CD4-positive, alpha-beta T cell (primary cell): Measurements from ENCODE around the gene CHST15. TPM values are rescaled to one million over a fixed set of nuclear protein-coding genes. Genes with fewer than 3 reads are reported as not detected.

Source experiments
- ATAC-seq: fragments of 200-7000 bp; cut with Tn5 transposase; one replicate; pipeline ENCODE4 v1.10.0; 2022; ENCODE audit warnings: mild to moderate bottlenecking; ENCODE audit not compliant: poor library complexity
- CTCF ChIA-PET: fragments of 350-600 bp; sonication (Branson Sonifier 250); formaldehyde crosslinking; loops from one replicate; lab custom pipeline; 2021; ENCODE audit warnings: antibody characterized with exemption, inconsistent platforms; lab: Charles Lee
- POLR2A ChIA-PET: fragments of 350-600 bp; sonication (Branson Sonifier 250); formaldehyde crosslinking; loops from one replicate; lab custom pipeline; 2021; ENCODE audit warnings: antibody characterized with exemption, inconsistent platforms; lab: Charles Lee
- DNase-seq, 14 experiments: peaks; one replicate each; pipeline ENCODE4 v3.0.0-alpha.2; 2013 to 2020; ENCODE audit warnings: mixed read lengths in 2 of 14
- H3K27ac ChIP-seq, 2 donors: one replicate each; pipeline versions ENCODE4 v1.5.1 to v1.7.0; 2013; ENCODE audit warnings: low read length in 2 of 2, low read depth in 1 of 2, mild to moderate bottlenecking in 1 of 2
- H3K27me3 ChIP-seq, 2 experiments: 1 replicate in 1 of 2; 2 replicates in 1 of 2; pipeline versions ENCODE4 v1.6.1 to v1.7.0; 2013; ENCODE audit warnings: low read length in 2 of 2, control low read depth in 1 of 2, mild to moderate bottlenecking in 1 of 2, moderate library complexity in 1 of 2; ENCODE audit not compliant: insufficient read depth in 2 of 2, control insufficient read depth in 1 of 2
- H3K36me3 ChIP-seq: one replicate; pipeline ENCODE4 v1.6.1; 2013; ENCODE audit warnings: low read length, control low read depth; ENCODE audit not compliant: insufficient read depth
- H3K4me1 ChIP-seq: one replicate; pipeline ENCODE4 v1.6.1; 2013; ENCODE audit warnings: low read length, control low read depth; ENCODE audit not compliant: insufficient read depth
- H3K4me3 ChIP-seq: one replicate; pipeline ENCODE4 v1.5.1; 2013; ENCODE audit warnings: mild to moderate bottlenecking, low read length, moderate library complexity
- H3K9me3 ChIP-seq, 2 experiments: 1 replicate in 1 of 2; 2 replicates in 1 of 2; pipeline versions ENCODE4 v1.6.1 to v1.7.0; 2013; ENCODE audit warnings: low read length in 2 of 2, mild to moderate bottlenecking in 2 of 2, control low read depth in 1 of 2, moderate library complexity in 1 of 2; ENCODE audit not compliant: control insufficient read depth in 1 of 2, insufficient read depth in 1 of 2
- H3K27ac Mint-ChIP-seq: one replicate; pipeline ENCODE4 v1.8.0; 2020; ENCODE audit warnings: mixed read lengths
- H3K27me3 Mint-ChIP-seq: one replicate; pipeline ENCODE4 v1.8.0; 2021; ENCODE audit warnings: mixed read lengths
- H3K36me3 Mint-ChIP-seq: one replicate; pipeline ENCODE4 v1.8.0; 2021; ENCODE audit warnings: low read depth, mixed read lengths
- H3K4me1 Mint-ChIP-seq: one replicate; pipeline ENCODE4 v1.8.0; 2021; ENCODE audit warnings: low read depth, mixed read lengths
- H3K4me3 Mint-ChIP-seq: one replicate; pipeline ENCODE4 v1.8.0; 2020; ENCODE audit warnings: mild to moderate bottlenecking, mixed read lengths
- H3K9me3 Mint-ChIP-seq: one replicate; pipeline ENCODE4 v1.8.0; 2020; ENCODE audit warnings: mixed read lengths
- CTCF ChIP-seq: fragments of 200-600 bp; IDR thresholded peaks from one replicate; pipeline ENCODE4 v1.8.0; 2022; ENCODE audit warnings: antibody characterized with exemption, mild to moderate bottlenecking
- intact Hi-C, 2 experiments: fragments of 100-400 bp; cut with DNase I in 1 of 2; cut with micrococcal nuclease in 1 of 2; formaldehyde crosslinking; loops; one replicate each; pipeline versions ENCODE4 v1.15.1 to v1.9.0; 2023 to 2025; cut with DNase I, micrococcal nuclease
- total RNA-seq, 174 experiments: library from RNA in 2 of 174; stranded (reverse) in 2 of 174; gene quantifications; one replicate each; pipeline ENCODE4 v1.2.3 and lab custom pipeline; 2021 to 2026

The CHST15 gene
- total RNA-seq, 2 experiments from 2014 or later: 0.42 to 0.52 TPM

- H3K9me3 ChIP-seq: peaks cover 0 to 5% of the 10 kb centered on the region in 2 experiments
- Mint-ChIP-seq H3K36me3 (no peaks in the 10 kb centered on the region), H3K4me1 (no peaks in the 10 kb centered on the region), H3K27ac (no peak overlapping the region), H3K4me3 (no peak overlapping the region), H3K27me3 (peaks cover 79% of the 10 kb centered on the region), H3K9me3 (no peaks in the 10 kb centered on the region)
- no peak overlapping the region for H3K4me3 ChIP-seq
- no peak overlapping the region for H3K27ac ChIP-seq
- POLR2A ChIA-PET: no interaction called here
- H3K36me3 ChIP-seq: no peaks in the 10 kb centered on the region
- CTCF ChIA-PET: no interaction called here
- TF ChIP-seq CTCF: no peak
- H3K4me1 ChIP-seq: peaks cover 5% of the 10 kb centered on the region
- no peak for ATAC-seq
- intact Hi-C loops: no loop called here
- peaks cover 45 to 72% of the 10 kb centered on the region in 2 experiments for H3K27me3 ChIP-seq
- no peak for DNase-seq
These were observed 122.5 kb downstream of the CHST15 start for GRCh38 chr10:123970927-123971286.

- peaks cover 83% of the 10 kb centered on the region for H3K27me3 Mint-ChIP-seq
- H3K27ac Mint-ChIP-seq: no peak overlapping the region
- H3K9me3 Mint-ChIP-seq: no peaks in the 10 kb centered on the region
- no peaks in the 10 kb centered on the region for H3K36me3 Mint-ChIP-seq
- Histone ChIP-seq H3K9me3 (peaks cover 0 to 5% of the 10 kb centered on the region in 2 experiments), H3K4me3 (no peak overlapping the region), H3K27me3 (peaks cover 45 to 69% of the 10 kb centered on the region in 2 experiments), H3K36me3 (no peaks in the 10 kb centered on the region), H3K27ac (no peak overlapping the region), H3K4me1 (peaks cover 5% of the 10 kb centered on the region)
- no peaks in the 10 kb centered on the region for H3K4me1 Mint-ChIP-seq
- no peak overlapping the region for H3K4me3 Mint-ChIP-seq
- POLR2A ChIA-PET: no interaction called here
- DNase-seq (no peak), ATAC-seq (no peak)
- CTCF ChIA-PET: no interaction called here
- intact Hi-C loops: no loop called here
- no peak for TF ChIP-seq CTCF
These were observed 123.0 kb downstream of the CHST15 start for GRCh38 chr10:123970207-123970926.

GRCh38 chr10:123967626-123968243 lies 125.7 kb downstream of the CHST15 start:
- Histone ChIP-seq H3K9me3 (no peaks in the 10 kb centered on the region), H3K4me1 (peaks cover 5% of the 10 kb centered on the region), H3K27ac (no peak overlapping the region), H3K27me3 (peaks cover 29 to 56% of the 10 kb centered on the region in 2 experiments), H3K4me3 (no peak overlapping the region), H3K36me3 (no peaks in the 10 kb centered on the region)
- H3K27me3 Mint-ChIP-seq: peaks cover 78% of the 10 kb centered on the region
- peak; percentile 26 for TF ChIP-seq CTCF
- DNase-seq (peak in 6 of 14 experiments; percentile 10 to 55 (median 36)), ATAC-seq (no peak)
- intact Hi-C loops: loop anchor here (5.0 kb wide), 2 partner anchors 390 to 835 kb away; no protein-coding TSS in a partner anchor
- H3K27ac Mint-ChIP-seq: no peak overlapping the region
- no peak overlapping the region for H3K4me3 Mint-ChIP-seq
- no peaks in the 10 kb centered on the region for H3K9me3 Mint-ChIP-seq
- no peaks in the 10 kb centered on the region for H3K36me3 Mint-ChIP-seq
- H3K4me1 Mint-ChIP-seq: no peaks in the 10 kb centered on the region
- POLR2A ChIA-PET: no interaction called here
- CTCF ChIA-PET: no interaction called here
